Bronchial epithelial cell (primary cell): ENCODE data around the gene MIPEP. TPM values are rescaled to one million over a fixed set of nuclear protein-coding genes. Genes with fewer than 3 reads are reported as not detected.

Source experiments
- DNase-seq: peaks from one replicate; pipeline ENCODE4 v3.0.0-alpha.2; 2010; ENCODE audit warnings: low read depth
- FAIRE-seq: peaks from 2 replicates; lab custom pipeline; 2011; peaks lifted over from hg19 to GRCh38; lab: Jason Lieb, UNC
- H3K27me3 ChIP-seq: 2 replicates; pipeline ENCODE4 v1.5.1; 2011; ENCODE audit warnings: low read length; ENCODE audit not compliant: control insufficient read depth, insufficient read depth
- H3K36me3 ChIP-seq: 2 replicates; pipeline ENCODE4 v1.5.1; 2011; ENCODE audit warnings: low read length; ENCODE audit not compliant: control insufficient read depth, insufficient read depth
- H3K4me3 ChIP-seq: 2 replicates; pipeline ENCODE4 v1.5.1; 2011; ENCODE audit warnings: mild to moderate bottlenecking, low read depth, low read length, control low read depth
- CTCF ChIP-seq: IDR thresholded peaks from 2 replicates; pipeline ENCODE4 v1.5.1; 2011; ENCODE audit warnings: mild to moderate bottlenecking, moderate library complexity, low read length, control low read depth, inconsistent platforms; ENCODE audit not compliant: insufficient read depth, severe bottlenecking
- total RNA-seq: library from RNA; depleted of rRNA; stranded (reverse); fragments of >200 nt; gene quantifications from 2 replicates; pipeline ENCODE4 v1.2.1, GENCODE V29; 2014

Gene MIPEP
- total RNA-seq, 1 donor from 2014 or later, result 19.2 TPM

GRCh38 chr13:23722726-23723453 lies 166.3 kb downstream of the MIPEP start:
- FAIRE-seq (no peak), DNase-seq (no peak)
- TF ChIP-seq CTCF, result no peak
- Histone ChIP-seq H3K27me3 (no peaks in the 10 kb centered on the region), H3K36me3 (no peaks in the 10 kb centered on the region), H3K4me3 (no peak overlapping the region)

GRCh38 chr13:23718996-23719395 lies 170.2 kb downstream of the MIPEP start:
- H3K36me3 ChIP-seq, result no peaks in the 10 kb centered on the region
- no peak overlapping the region for H3K4me3 ChIP-seq
- DNase-seq, result no peak
- no peak for FAIRE-seq
- no peaks in the 10 kb centered on the region for H3K27me3 ChIP-seq
- no peak for TF ChIP-seq CTCF

GRCh38 chr13:23716401-23716800 lies 172.8 kb downstream of the MIPEP start:
- DNase-seq (no peak), FAIRE-seq (no peak)
- no peaks in the 10 kb centered on the region for H3K27me3 ChIP-seq
- no peak overlapping the region for H3K4me3 ChIP-seq
- no peak for TF ChIP-seq CTCF
- H3K36me3 ChIP-seq, result no peaks in the 10 kb centered on the region

GRCh38 chr13:23715762-23716235 lies 173.4 kb downstream of the MIPEP start:
- H3K36me3 ChIP-seq, result no peaks in the 10 kb centered on the region
- DNase-seq (no peak), FAIRE-seq (no peak)
- peak; percentile 58 for TF ChIP-seq CTCF
- no peaks in the 10 kb centered on the region for H3K27me3 ChIP-seq
- H3K4me3 ChIP-seq, result no peak overlapping the region

- TF ChIP-seq CTCF, result no peak
- FAIRE-seq (no peak), DNase-seq (no peak)
- Histone ChIP-seq H3K4me3 (no peak overlapping the region), H3K27me3 (no peaks in the 10 kb centered on the region), H3K36me3 (no peaks in the 10 kb centered on the region)
Observed at GRCh38 chr13:23715092-23715761, 174.0 kb downstream of the MIPEP start.

GRCh38 chr13:23714672-23715071 lies 174.5 kb downstream of the MIPEP start:
- H3K4me3 ChIP-seq, result no peak overlapping the region
- no peak for TF ChIP-seq CTCF
- FAIRE-seq, result no peak

More at GRCh38 chr13:23714672-23715071, 174.5 kb downstream of the MIPEP start:
- Histone ChIP-seq H3K36me3 (no peaks in the 10 kb centered on the region), H3K27me3 (no peaks in the 10 kb centered on the region)
- no peak for DNase-seq
